Measurements from ENCODE around the gene GTF2B. TPM values are rescaled to one million over a fixed set of nuclear protein-coding genes. Genes with fewer than 3 reads are reported as not detected.

The GTF2B gene
- total and polyA plus RNA-seq, 2 donors from 2014 or later = 24.3 to 33.0 TPM

DNA sequence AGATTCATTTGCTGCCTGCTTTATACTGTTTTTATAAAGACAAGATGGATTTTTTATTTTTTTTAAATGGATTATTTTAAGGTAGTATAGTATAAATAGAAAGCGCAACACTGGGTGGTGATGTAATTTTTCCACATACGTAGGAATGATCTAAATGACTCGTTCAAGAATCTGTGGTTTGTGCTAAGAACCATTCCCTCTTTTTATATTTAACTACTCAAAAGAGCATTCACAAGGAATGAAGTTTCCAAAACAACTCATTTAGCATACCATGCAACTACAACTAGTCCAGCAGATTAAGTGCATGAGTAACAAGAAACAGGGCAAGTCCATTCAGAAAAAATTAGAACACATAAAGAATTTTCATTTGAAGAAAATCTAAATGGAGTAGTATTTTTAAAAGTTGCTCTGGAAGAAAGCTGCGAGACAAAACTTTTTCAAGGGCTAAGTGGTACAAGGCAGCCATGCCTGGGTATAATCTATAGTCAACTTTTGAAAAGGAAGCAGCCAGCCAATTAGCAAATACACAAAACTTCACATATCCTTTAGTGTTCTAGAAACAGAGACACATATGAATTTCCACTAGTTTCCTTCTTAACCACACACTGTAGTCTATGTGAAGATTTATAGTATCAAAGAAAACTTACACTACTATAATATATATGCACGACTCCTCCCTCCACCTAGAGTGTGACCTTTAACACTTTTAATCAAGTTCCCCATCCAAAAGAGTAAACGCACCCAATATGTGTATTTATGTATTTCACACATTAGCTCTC is 23.4 kb downstream of the GTF2B start:
- no peak overlapping the region for H3K27ac ChIP-seq (ENCODE audit: low read depth in 2 of 2, low read length in 2 of 2)
- no peak for FAIRE-seq
- TF ChIP-seq, protein P1, sequence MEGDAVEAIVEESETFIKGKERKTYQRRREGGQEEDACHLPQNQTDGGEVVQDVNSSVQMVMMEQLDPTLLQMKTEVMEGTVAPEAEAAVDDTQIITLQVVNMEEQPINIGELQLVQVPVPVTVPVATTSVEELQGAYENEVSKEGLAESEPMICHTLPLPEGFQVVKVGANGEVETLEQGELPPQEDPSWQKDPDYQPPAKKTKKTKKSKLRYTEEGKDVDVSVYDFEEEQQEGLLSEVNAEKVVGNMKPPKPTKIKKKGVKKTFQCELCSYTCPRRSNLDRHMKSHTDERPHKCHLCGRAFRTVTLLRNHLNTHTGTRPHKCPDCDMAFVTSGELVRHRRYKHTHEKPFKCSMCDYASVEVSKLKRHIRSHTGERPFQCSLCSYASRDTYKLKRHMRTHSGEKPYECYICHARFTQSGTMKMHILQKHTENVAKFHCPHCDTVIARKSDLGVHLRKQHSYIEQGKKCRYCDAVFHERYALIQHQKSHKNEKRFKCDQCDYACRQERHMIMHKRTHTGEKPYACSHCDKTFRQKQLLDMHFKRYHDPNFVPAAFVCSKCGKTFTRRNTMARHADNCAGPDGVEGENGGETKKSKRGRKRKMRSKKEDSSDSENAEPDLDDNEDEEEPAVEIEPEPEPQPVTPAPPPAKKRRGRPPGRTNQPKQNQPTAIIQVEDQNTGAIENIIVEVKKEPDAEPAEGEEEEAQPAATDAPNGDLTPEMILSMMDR (IDR thresholded peaks at IDR 0.05; ENCODE audit: borderline replicate concordance, extremely low read depth, insufficient read depth) = no peak
- intact Hi-C loops (cut with DNase I) = no loop called here
- H3K9ac ChIP-seq (ENCODE audit: low read length in 3 of 3) = no peak overlapping the region
- H3K9me3 ChIP-seq (ENCODE audit: control insufficient read depth in 2 of 3, insufficient read depth in 1 of 3, low read length in 3 of 3) = no peaks in the 10 kb centered on the region
- H3K27me3 ChIP-seq (ENCODE audit: control insufficient read depth, insufficient read depth, low read length) = no peaks in the 10 kb centered on the region
- H3K4me1 ChIP-seq (ENCODE audit: control insufficient read depth in 2 of 3, insufficient read depth in 2 of 3, low read depth in 1 of 3, low read length in 3 of 3) = peaks cover 0 to 4% (median 0%) of the 10 kb centered on the region in 3 donors
- peaks cover 0 to 4% (median 0%) of the 10 kb centered on the region in 3 donors for H3K36me3 ChIP-seq (ENCODE audit: control insufficient read depth in 2 of 3, insufficient read depth in 3 of 3, low read length in 3 of 3)
- no peak for DNase-seq
- no peak overlapping the region for H3K4me3 ChIP-seq (ENCODE audit: low read length in 3 of 3)

DNA sequence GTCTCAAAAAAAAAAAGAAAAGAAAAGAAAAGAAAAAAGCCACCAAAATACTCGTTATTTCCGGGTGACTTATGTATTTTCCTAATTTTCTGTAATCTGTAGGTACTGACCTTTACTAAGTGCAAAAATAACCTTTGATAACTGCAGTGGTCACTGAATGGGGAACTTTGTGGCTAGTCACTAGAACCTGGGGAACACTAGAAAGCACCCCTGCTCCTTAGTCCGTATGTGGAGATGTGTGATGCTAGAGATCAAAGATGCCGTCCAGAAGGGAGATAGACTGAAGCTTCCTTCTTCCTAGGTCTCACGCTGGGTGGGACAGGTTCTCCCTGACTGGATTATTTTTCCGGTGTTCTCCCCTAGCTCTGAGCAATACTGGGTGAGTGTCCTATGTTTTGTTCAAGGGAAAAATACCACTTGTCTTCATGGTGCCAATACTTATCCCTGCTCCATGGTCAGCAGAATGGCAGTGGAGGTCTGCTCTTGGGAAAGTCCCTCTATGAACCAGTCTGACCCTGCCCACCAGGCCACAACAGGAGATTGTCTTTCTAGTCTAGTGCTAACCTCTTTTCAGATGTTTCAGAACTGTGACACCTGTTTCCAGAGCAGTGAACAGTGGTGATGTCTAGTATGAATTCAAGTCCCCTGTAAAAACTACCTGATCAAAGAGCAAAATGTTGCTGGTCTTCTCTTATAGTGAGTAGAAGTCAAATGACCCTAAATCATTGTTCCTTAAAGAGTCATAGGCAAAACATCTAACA is 39.9 kb downstream of the GTF2B start:
- TF ChIP-seq, protein P1 (IDR thresholded peaks at IDR 0.05; ENCODE audit: borderline replicate concordance, extremely low read depth, insufficient read depth) = no peak
- H3K9me3 ChIP-seq (ENCODE audit: control insufficient read depth in 2 of 3, insufficient read depth in 1 of 3, low read length in 3 of 3) = no peaks in the 10 kb centered on the region

GRCh38 chr1:88847643-88848042 is 43.7 kb downstream of the GTF2B start:
- Histone ChIP-seq H3K9ac (ENCODE audit: low read length in 3 of 3) (no peak overlapping the region), H3K27ac (ENCODE audit: low read depth in 2 of 2, low read length in 2 of 2) (no peak overlapping the region), H3K4me1 (ENCODE audit: control insufficient read depth in 2 of 3, insufficient read depth in 2 of 3, low read depth in 1 of 3, low read length in 3 of 3) (no peaks in the 10 kb centered on the region), H3K36me3 (ENCODE audit: control insufficient read depth in 2 of 3, insufficient read depth in 3 of 3, low read length in 3 of 3) (peaks cover 0 to 4% (median 2%) of the 10 kb centered on the region in 3 donors), H3K27me3 (ENCODE audit: control insufficient read depth, insufficient read depth, low read length) (no peaks in the 10 kb centered on the region), H3K9me3 (ENCODE audit: control insufficient read depth in 2 of 3, insufficient read depth in 1 of 3, low read length in 3 of 3) (no peaks in the 10 kb centered on the region), H3K4me3 (ENCODE audit: low read length in 3 of 3) (no peak overlapping the region)
- intact Hi-C loops (cut with DNase I) = no loop called here
- DNase-seq = no peak
- TF ChIP-seq, protein P1 (IDR thresholded peaks at IDR 0.05; ENCODE audit: borderline replicate concordance, extremely low read depth, insufficient read depth) = no peak
- FAIRE-seq = no peak

More for the DNA sequence above, 39.9 kb downstream of the GTF2B start:
- no peaks in the 10 kb centered on the region for H3K27me3 ChIP-seq (ENCODE audit: control insufficient read depth, insufficient read depth, low read length)
- peaks cover 2 to 13% (median 10%) of the 10 kb centered on the region in 3 donors for H3K36me3 ChIP-seq (ENCODE audit: control insufficient read depth in 2 of 3, insufficient read depth in 3 of 3, low read length in 3 of 3)
- intact Hi-C loops (cut with DNase I) = no loop called here
- DNase-seq (no peak), FAIRE-seq (no peak)
- H3K9ac ChIP-seq (ENCODE audit: low read length in 3 of 3) = no peak overlapping the region
- H3K4me3 ChIP-seq (ENCODE audit: low read length in 3 of 3) = no peak overlapping the region
- no peaks in the 10 kb centered on the region for H3K4me1 ChIP-seq (ENCODE audit: control insufficient read depth in 2 of 3, insufficient read depth in 2 of 3, low read depth in 1 of 3, low read length in 3 of 3)
- H3K27ac ChIP-seq (ENCODE audit: low read depth in 2 of 2, low read length in 2 of 2) = no peak overlapping the region

Measured in kidney (tissue), 14 donors.